ENCODE data around the gene PMEPA1. TPM values are rescaled to one million over a fixed set of nuclear protein-coding genes. Genes with fewer than 3 reads are reported as not detected.

Gene PMEPA1
- total RNA-seq, 1 donor from 2014 or later, result 49.4 TPM

- no peak for DNase-seq (ENCODE audit: low read depth)
- Histone ChIP-seq H3K27me3 (ENCODE audit: insufficient read depth, low read length) (no peaks in the 10 kb centered on the region), H3K4me3 (ENCODE audit: insufficient read depth, low read depth, low read length) (no peak overlapping the region), H3K4me2 (ENCODE audit: low read length) (no peak overlapping the region), H3K4me1 (ENCODE audit: insufficient read depth, low read length) (no peaks in the 10 kb centered on the region), H3K9me3 (ENCODE audit: insufficient read depth, low read depth, low read length) (no peaks in the 10 kb centered on the region), H3K36me3 (ENCODE audit: insufficient read depth, low read length) (no peaks in the 10 kb centered on the region), H3K27ac (ENCODE audit: low read depth, low read length) (no peak overlapping the region), H3K9ac (ENCODE audit: low read length) (no peak overlapping the region), H2AFZ (ENCODE audit: low read depth, low read length) (no peak overlapping the region), H3K79me2 (ENCODE audit: insufficient read depth, low read length) (no peaks in the 10 kb centered on the region), H4K20me1 (ENCODE audit: insufficient read depth, low read length) (no peaks in the 10 kb centered on the region)
- Mint-ChIP-seq H3K36me3 (ENCODE audit: low read depth, unreplicated experiment) (no peaks in the 10 kb centered on the region), H3K27me3 (ENCODE audit: low read depth, unreplicated experiment) (peaks cover 16% of the 10 kb centered on the region), H3K27ac (ENCODE audit: unreplicated experiment) (no peak overlapping the region), H3K4me3 (ENCODE audit: unreplicated experiment) (no peak overlapping the region), H3K9me3 (ENCODE audit: unreplicated experiment) (peaks cover 1% of the 10 kb centered on the region), H3K4me1 (ENCODE audit: low read depth, unreplicated experiment) (no peaks in the 10 kb centered on the region)
- FAIRE-seq, result no peak
- TF ChIP-seq CTCF (IDR thresholded peaks at IDR 0.05; ENCODE audit: insufficient read depth, low read depth, low read length) (no peak), EZH2 (IDR thresholded peaks at IDR 0.05; ENCODE audit: insufficient read depth, low read length) (no peak)
Measured at GRCh38 chr20:57598491-57598890, 111.3 kb downstream of the PMEPA1 start.

Other genes starting within 250 kb of the PMEPA1 start
- gene CTCFL, start 184.9 kb downstream of the PMEPA1 start, total RNA-seq, result not detected in 2 replicates
- not detected in 2 replicates for gene PCK1, start 148.9 kb downstream of the PMEPA1 start, total RNA-seq
- gene ZBP1, start 89.6 kb downstream of the PMEPA1 start, total RNA-seq, result not detected in 2 replicates